Measurements from ENCODE around the gene FMO2. TPM values are rescaled to one million over a fixed set of nuclear protein-coding genes. Genes with fewer than 3 reads are reported as not detected.

Gene FMO2
- total RNA-seq, 6 experiments from 2014 or later, result not detected

GRCh38 chr1:171188388-171189266 is 3.5 kb downstream of the FMO2 start:
- peak; percentile 5 for DNase-seq
- H3K27me3 Mint-ChIP-seq (ENCODE audit: insufficient read depth), result peaks cover 3% of the 10 kb centered on the region; the same call in 1 of the 2 replicates
- peak; percentile 85 for TF ChIP-seq CTCF (IDR thresholded peaks at IDR 0.05)
- H3K4me1 Mint-ChIP-seq (ENCODE audit: low read depth), result no peaks in the 10 kb centered on the region
- no peaks in the 10 kb centered on the region for H3K36me3 Mint-ChIP-seq (ENCODE audit: low read depth)
- no peaks in the 10 kb centered on the region for H3K9me3 Mint-ChIP-seq
- H3K4me3 Mint-ChIP-seq, result no peak overlapping the region
- no peak overlapping the region for H3K27ac Mint-ChIP-seq

- DNase-seq, result no peak
- Mint-ChIP-seq H3K27ac (no peak overlapping the region), H3K27me3 (ENCODE audit: insufficient read depth) (peaks cover 3% of the 10 kb centered on the region; the same call in 1 of the 2 replicates), H3K9me3 (no peaks in the 10 kb centered on the region), H3K4me3 (no peak overlapping the region), H3K4me1 (ENCODE audit: low read depth) (no peaks in the 10 kb centered on the region), H3K36me3 (ENCODE audit: low read depth) (no peaks in the 10 kb centered on the region)
- no peak for TF ChIP-seq CTCF (IDR thresholded peaks at IDR 0.05)
Measured at GRCh38 chr1:171191992-171192391, 6.9 kb downstream of the FMO2 start.

- Mint-ChIP-seq H3K9me3 (no peaks in the 10 kb centered on the region), H3K27me3 (ENCODE audit: insufficient read depth) (peaks cover 5% of the 10 kb centered on the region), H3K4me3 (no peak overlapping the region), H3K27ac (no peak overlapping the region), H3K36me3 (ENCODE audit: low read depth) (no peaks in the 10 kb centered on the region), H3K4me1 (ENCODE audit: low read depth) (no peaks in the 10 kb centered on the region)
- no peak for TF ChIP-seq CTCF (IDR thresholded peaks at IDR 0.05)
- DNase-seq, result no peak
Measured at GRCh38 chr1:171195767-171196166, 10.7 kb downstream of the FMO2 start.

- Mint-ChIP-seq H3K4me1 (ENCODE audit: low read depth) (peaks cover under 1% of the 10 kb centered on the region; the same call in 1 of the 2 replicates), H3K27me3 (ENCODE audit: insufficient read depth) (peaks cover 5% of the 10 kb centered on the region), H3K9me3 (no peaks in the 10 kb centered on the region), H3K4me3 (no peak overlapping the region), H3K36me3 (ENCODE audit: low read depth) (no peaks in the 10 kb centered on the region), H3K27ac (no peak overlapping the region)
- no peak for TF ChIP-seq CTCF (IDR thresholded peaks at IDR 0.05)
- DNase-seq, result no peak
Measured at GRCh38 chr1:171196351-171196750, 11.3 kb downstream of the FMO2 start.

GRCh38 chr1:171198081-171198480 is 13.0 kb downstream of the FMO2 start:
- H3K9me3 Mint-ChIP-seq, result no peaks in the 10 kb centered on the region
- TF ChIP-seq CTCF (IDR thresholded peaks at IDR 0.05), result no peak
- H3K36me3 Mint-ChIP-seq (ENCODE audit: low read depth), result no peaks in the 10 kb centered on the region
- H3K27ac Mint-ChIP-seq, result no peak overlapping the region
- peaks cover 5% of the 10 kb centered on the region for H3K27me3 Mint-ChIP-seq (ENCODE audit: insufficient read depth)
- peaks cover 9% of the 10 kb centered on the region for H3K4me1 Mint-ChIP-seq (ENCODE audit: low read depth)
- DNase-seq, result no peak
- no peak overlapping the region for H3K4me3 Mint-ChIP-seq
